ENCODE data around the gene PLA2R1.

The PLA2R1 gene

GRCh38 chr2:160075171-160075570 lies 12.8 kb upstream of the PLA2R1 start:
- no peak overlapping the region for H3K14ac ChIP-seq (ENCODE audit: low read length in 2 of 2)
- H2AK5ac ChIP-seq (ENCODE audit: low read length, severe bottlenecking) = no peak overlapping the region
- H4K91ac ChIP-seq (ENCODE audit: low read length) = no peak overlapping the region
- H3K4ac ChIP-seq (ENCODE audit: low read depth in 1 of 2, low read length in 2 of 2) = no peak overlapping the region
- H2BK120ac ChIP-seq (ENCODE audit: low read depth, low read length) = no peak overlapping the region
- H3K27me3 ChIP-seq (ENCODE audit: control insufficient read depth in 1 of 2, insufficient read depth in 1 of 2, low read length in 2 of 2) = no peaks in the 10 kb centered on the region
- no peak overlapping the region for H2AFZ ChIP-seq (ENCODE audit: low read depth, low read length)
- H4K8ac ChIP-seq (ENCODE audit: low read length) = no peak overlapping the region
- no peak overlapping the region for H3K18ac ChIP-seq (ENCODE audit: low read depth in 1 of 2, low read length in 2 of 2)
- H2BK15ac ChIP-seq (ENCODE audit: low read depth, poor library complexity, severe bottlenecking) = no peak overlapping the region
- no peak overlapping the region for H3K4me2 ChIP-seq (ENCODE audit: low read length, poor library complexity, severe bottlenecking)
- no peaks in the 10 kb centered on the region for H3K36me3 ChIP-seq (ENCODE audit: control insufficient read depth in 1 of 2, insufficient read depth in 2 of 2, low read depth in 1 of 2, low read length in 2 of 2)
- no peak overlapping the region for H3K4me3 ChIP-seq (ENCODE audit: insufficient read depth in 1 of 2, low read depth in 1 of 2, low read length in 2 of 2)
- H3K79me1 ChIP-seq (replicated peaks; ENCODE audit: low read length, poor library complexity, severe bottlenecking) = no peaks in the 10 kb centered on the region
- no peak overlapping the region for H2BK5ac ChIP-seq (ENCODE audit: low read depth, low read length, poor library complexity, severe bottlenecking)
- H3K9me3 ChIP-seq (ENCODE audit: control insufficient read depth, low read length) = no peaks in the 10 kb centered on the region
- peaks cover 6% of the 10 kb centered on the region for H3K4me1 ChIP-seq (ENCODE audit: control insufficient read depth, insufficient read depth, low read depth, low read length)
- no peak overlapping the region for H3K27ac ChIP-seq (ENCODE audit: low read length, poor library complexity, severe bottlenecking)
- H3K23ac ChIP-seq (ENCODE audit: low read length in 2 of 2) = no peak overlapping the region
- H2BK12ac ChIP-seq (ENCODE audit: low read length in 2 of 2) = no peak overlapping the region
- WGBS = 76% methylated on average over 5 of the region's 5 CpGs
- H3K9ac ChIP-seq (ENCODE audit: low read length) = no peak overlapping the region
- DNase-seq = no peak

DNA sequence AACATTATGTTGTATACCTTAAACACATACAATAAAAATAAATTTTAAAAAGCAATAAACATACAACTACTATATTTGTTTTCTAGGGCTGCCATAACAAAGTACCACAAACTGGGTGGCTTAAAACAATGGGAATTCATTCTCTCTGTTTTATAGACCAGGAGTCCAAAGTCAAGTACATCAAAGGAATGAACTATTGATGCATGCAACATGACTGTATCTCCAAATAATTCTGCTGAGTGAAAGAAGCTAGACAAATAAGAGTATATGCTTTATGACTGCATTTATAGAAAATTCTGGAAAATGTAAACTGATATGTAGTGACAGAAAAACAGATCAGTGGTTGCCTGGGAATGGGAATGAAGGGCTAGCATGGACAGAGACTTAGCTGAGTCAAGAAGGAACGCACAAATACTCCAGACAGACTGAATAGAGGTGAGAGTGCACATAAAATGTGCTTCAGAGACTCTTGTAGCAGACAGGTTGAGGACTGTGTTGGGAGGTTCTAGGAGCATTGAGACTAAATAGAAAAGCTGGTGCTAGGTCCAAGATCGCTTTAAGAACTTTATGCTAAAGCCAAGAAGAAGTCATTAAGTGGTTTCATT lies 11.0 kb upstream of the PLA2R1 start:
- H2BK15ac ChIP-seq (ENCODE audit: low read depth, poor library complexity, severe bottlenecking) = no peak overlapping the region
- no peak overlapping the region for H4K91ac ChIP-seq (ENCODE audit: low read length)
- no peaks in the 10 kb centered on the region for H3K79me1 ChIP-seq (replicated peaks; ENCODE audit: low read length, poor library complexity, severe bottlenecking)
- no peak overlapping the region for H2BK120ac ChIP-seq (ENCODE audit: low read depth, low read length)
- H3K4me3 ChIP-seq (ENCODE audit: insufficient read depth in 1 of 2, low read depth in 1 of 2, low read length in 2 of 2) = no peak overlapping the region
- no peak overlapping the region for H2BK12ac ChIP-seq (ENCODE audit: low read length in 2 of 2)
- no peaks in the 10 kb centered on the region for H3K36me3 ChIP-seq (ENCODE audit: control insufficient read depth in 1 of 2, insufficient read depth in 2 of 2, low read depth in 1 of 2, low read length in 2 of 2)
- H3K4ac ChIP-seq (ENCODE audit: low read depth in 1 of 2, low read length in 2 of 2) = no peak overlapping the region
- no peak for DNase-seq
- 71% methylated on average over 2 of the region's 2 CpGs for WGBS
- H2BK5ac ChIP-seq (ENCODE audit: low read depth, low read length, poor library complexity, severe bottlenecking) = no peak overlapping the region
- H2AFZ ChIP-seq (ENCODE audit: low read depth, low read length) = no peak overlapping the region
- H4K8ac ChIP-seq (ENCODE audit: low read length) = no peak overlapping the region
- H3K9ac ChIP-seq (ENCODE audit: low read length) = no peak overlapping the region
- no peaks in the 10 kb centered on the region for H3K9me3 ChIP-seq (ENCODE audit: control insufficient read depth, low read length)
- H3K4me1 ChIP-seq (ENCODE audit: control insufficient read depth, insufficient read depth, low read depth, low read length) = peaks cover 6% of the 10 kb centered on the region
- no peak overlapping the region for H3K4me2 ChIP-seq (ENCODE audit: low read length, poor library complexity, severe bottlenecking)
- no peak overlapping the region for H3K23ac ChIP-seq (ENCODE audit: low read length in 2 of 2)
- H3K18ac ChIP-seq (ENCODE audit: low read depth in 1 of 2, low read length in 2 of 2) = no peak overlapping the region
- no peak overlapping the region for H3K27ac ChIP-seq (ENCODE audit: low read length, poor library complexity, severe bottlenecking)
- H3K27me3 ChIP-seq (ENCODE audit: control insufficient read depth in 1 of 2, insufficient read depth in 1 of 2, low read length in 2 of 2) = no peaks in the 10 kb centered on the region
- no peak overlapping the region for H3K14ac ChIP-seq (ENCODE audit: low read length in 2 of 2)
- H2AK5ac ChIP-seq (ENCODE audit: low read length, severe bottlenecking) = no peak overlapping the region

DNA sequence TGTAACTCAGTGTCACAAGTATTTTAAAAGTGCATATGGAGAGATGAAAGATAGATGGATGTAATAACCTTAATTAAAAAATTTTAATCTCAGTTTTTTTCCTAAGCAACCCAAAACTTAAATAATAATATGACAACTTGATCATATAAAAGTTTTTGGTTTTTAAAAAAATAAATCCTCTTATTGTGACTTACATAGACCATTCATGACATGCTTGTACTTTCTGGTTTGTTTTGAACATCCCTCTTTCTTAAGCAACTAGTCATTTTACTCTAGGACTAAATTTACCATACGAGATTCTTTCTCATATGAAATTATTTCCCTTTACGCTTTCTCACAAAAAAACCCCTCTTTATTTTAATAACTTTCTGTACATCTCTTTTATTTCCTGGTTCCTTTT lies 6.5 kb upstream of the PLA2R1 start:
- Histone ChIP-seq H3K14ac (ENCODE audit: low read length in 2 of 2) (no peak overlapping the region), H3K9ac (ENCODE audit: low read length) (no peak overlapping the region), H3K18ac (ENCODE audit: low read depth in 1 of 2, low read length in 2 of 2) (no peak overlapping the region), H2BK120ac (ENCODE audit: low read depth, low read length) (no peak overlapping the region), H3K79me1 (replicated peaks; ENCODE audit: low read length, poor library complexity, severe bottlenecking) (no peaks in the 10 kb centered on the region), H3K9me3 (ENCODE audit: control insufficient read depth, low read length) (no peaks in the 10 kb centered on the region), H2BK5ac (ENCODE audit: low read depth, low read length, poor library complexity, severe bottlenecking) (no peak overlapping the region), H3K4ac (ENCODE audit: low read depth in 1 of 2, low read length in 2 of 2) (no peak overlapping the region), H2BK12ac (ENCODE audit: low read length in 2 of 2) (no peak overlapping the region), H3K4me2 (ENCODE audit: low read length, poor library complexity, severe bottlenecking) (no peak overlapping the region), H3K4me1 (ENCODE audit: control insufficient read depth, insufficient read depth, low read depth, low read length) (no peaks in the 10 kb centered on the region), H2BK15ac (ENCODE audit: low read depth, poor library complexity, severe bottlenecking) (no peak overlapping the region), H3K23ac (ENCODE audit: low read length in 2 of 2) (no peak overlapping the region), H3K36me3 (ENCODE audit: control insufficient read depth in 1 of 2, insufficient read depth in 2 of 2, low read depth in 1 of 2, low read length in 2 of 2) (no peaks in the 10 kb centered on the region), H4K91ac (ENCODE audit: low read length) (no peak overlapping the region), H3K4me3 (ENCODE audit: insufficient read depth in 1 of 2, low read depth in 1 of 2, low read length in 2 of 2) (no peak overlapping the region), H3K27ac (ENCODE audit: low read length, poor library complexity, severe bottlenecking) (no peak overlapping the region), H2AFZ (ENCODE audit: low read depth, low read length) (no peak overlapping the region), H3K27me3 (ENCODE audit: control insufficient read depth in 1 of 2, insufficient read depth in 1 of 2, low read length in 2 of 2) (no peaks in the 10 kb centered on the region), H2AK5ac (ENCODE audit: low read length, severe bottlenecking) (no peak overlapping the region), H4K8ac (ENCODE audit: low read length) (no peak overlapping the region)
- WGBS = 75% methylated on average over 2 of the region's 2 CpGs
- no peak for DNase-seq

- Histone ChIP-seq H2BK15ac (ENCODE audit: low read depth, poor library complexity, severe bottlenecking) (no peak overlapping the region), H2BK12ac (ENCODE audit: low read length in 2 of 2) (no peak overlapping the region), H3K18ac (ENCODE audit: low read depth in 1 of 2, low read length in 2 of 2) (no peak overlapping the region), H3K4me1 (ENCODE audit: control insufficient read depth, insufficient read depth, low read depth, low read length) (peaks cover 8% of the 10 kb centered on the region), H3K27ac (ENCODE audit: low read length, poor library complexity, severe bottlenecking) (no peak overlapping the region), H3K9ac (ENCODE audit: low read length) (no peak overlapping the region), H3K14ac (ENCODE audit: low read length in 2 of 2) (no peak overlapping the region), H3K27me3 (ENCODE audit: control insufficient read depth in 1 of 2, insufficient read depth in 1 of 2, low read length in 2 of 2) (no peaks in the 10 kb centered on the region), H3K9me3 (ENCODE audit: control insufficient read depth, low read length) (no peaks in the 10 kb centered on the region), H2AK5ac (ENCODE audit: low read length, severe bottlenecking) (no peak overlapping the region), H2BK120ac (ENCODE audit: low read depth, low read length) (no peak overlapping the region), H3K23ac (ENCODE audit: low read length in 2 of 2) (no peak overlapping the region), H3K36me3 (ENCODE audit: control insufficient read depth in 1 of 2, insufficient read depth in 2 of 2, low read depth in 1 of 2, low read length in 2 of 2) (no peaks in the 10 kb centered on the region), H3K4ac (ENCODE audit: low read depth in 1 of 2, low read length in 2 of 2) (no peak overlapping the region), H4K8ac (ENCODE audit: low read length) (no peak overlapping the region), H3K4me3 (ENCODE audit: insufficient read depth in 1 of 2, low read depth in 1 of 2, low read length in 2 of 2) (no peak overlapping the region), H4K91ac (ENCODE audit: low read length) (no peak overlapping the region), H2BK5ac (ENCODE audit: low read depth, low read length, poor library complexity, severe bottlenecking) (no peak overlapping the region), H3K4me2 (ENCODE audit: low read length, poor library complexity, severe bottlenecking) (no peak overlapping the region), H3K79me1 (replicated peaks; ENCODE audit: low read length, poor library complexity, severe bottlenecking) (peaks cover 15% of the 10 kb centered on the region), H2AFZ (ENCODE audit: low read depth, low read length) (no peak overlapping the region)
- DNase-seq = no peak
- WGBS = 100% methylated on average over 1 of the region's 1 CpG
These were observed 2.5 kb upstream of the PLA2R1 start for GRCh38 chr2:160064916-160065315.
